HEK293T (cell line): ENCODE results near the gene SRRD.

ENCODE experiments used
- CTBP1 ChIP-seq: fragments of 450-650 bp; IDR thresholded peaks from 2 replicates; pipeline ENCODE4 v1.6.1; 2016; ENCODE audit warnings: borderline replicate concordance
- FOXA1 ChIP-seq: fragments of 450-650 bp; IDR thresholded peaks from 2 replicates; pipeline ENCODE4 v1.6.1; 2016; ENCODE audit warnings: mild to moderate bottlenecking
- FOXK2 ChIP-seq: fragments of 450-650 bp; IDR thresholded peaks from 2 replicates; pipeline ENCODE4 v1.6.1; 2016; ENCODE audit warnings: mild to moderate bottlenecking
- FOXM1 ChIP-seq: fragments of 450-650 bp; IDR thresholded peaks from 2 replicates; pipeline ENCODE4 v1.6.1; 2017; ENCODE audit warnings: mild to moderate bottlenecking, borderline replicate concordance
- HDGF ChIP-seq: fragments of 450-650 bp; IDR thresholded peaks from 2 replicates; pipeline ENCODE4 v1.6.1; 2017; ENCODE audit warnings: antibody characterized with exemption, borderline replicate concordance
- LEF1 ChIP-seq: fragments of 450-650 bp; IDR thresholded peaks from 2 replicates; pipeline ENCODE4 v1.6.1; 2017; ENCODE audit warnings: mild to moderate bottlenecking, borderline replicate concordance
- SP1 ChIP-seq: fragments of 450-650 bp; IDR thresholded peaks from 2 replicates; pipeline ENCODE4 v1.6.1; 2017
- SUZ12 ChIP-seq: fragments of 450-650 bp; IDR thresholded peaks from 2 replicates; pipeline ENCODE4 v1.6.1; 2016; ENCODE audit warnings: mild to moderate bottlenecking
- TARDBP ChIP-seq: fragments of 450-650 bp; IDR thresholded peaks from 2 replicates; pipeline ENCODE4 v1.6.1; 2016
- ZNF384 ChIP-seq: fragments of 450-650 bp; IDR thresholded peaks from 2 replicates; pipeline ENCODE4 v1.6.1; 2016

DNA sequence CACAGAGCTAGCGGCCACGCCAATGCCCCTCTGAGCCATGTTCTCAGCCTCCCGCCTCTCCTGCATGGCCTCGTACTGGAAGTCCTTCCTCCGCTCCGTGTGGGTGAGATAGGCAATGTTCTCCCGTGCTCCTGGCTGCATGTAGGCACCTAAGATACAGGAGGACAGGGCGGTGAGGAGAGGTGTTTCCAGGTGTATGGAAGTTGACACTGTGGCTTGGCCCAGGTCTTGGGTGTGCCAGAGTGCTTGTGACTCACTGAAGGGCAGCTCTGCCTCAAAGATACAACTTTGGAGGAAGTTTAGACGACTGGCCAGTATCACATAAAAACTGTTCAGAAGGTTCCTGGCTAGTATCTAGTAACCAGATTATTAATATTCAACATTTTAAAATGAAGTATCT lies 8.5 kb downstream of the SRRD start:
- no peak for TF ChIP-seq ZNF384
- TF ChIP-seq FOXM1: no peak
- TF ChIP-seq CTBP1: no peak
- no peak for TF ChIP-seq LEF1
- no peak for TF ChIP-seq SUZ12
- TF ChIP-seq SP1: no peak
- no peak for TF ChIP-seq FOXK2
- no peak for TF ChIP-seq TARDBP
- no peak for TF ChIP-seq FOXA1
- TF ChIP-seq HDGF: no peak
